Left ventricle myocardium inferior (tissue), 1 donor: ENCODE data around the gene CCDC194. TPM values are rescaled to one million over a fixed set of nuclear protein-coding genes. Genes with fewer than 3 reads are reported as not detected.

ENCODE experiments used
- DNase-seq: peaks from one replicate; pipeline ENCODE4 v3.0.0-alpha.2; 2020
- H3K27ac ChIP-seq: fragments of 200-600 bp; replicated peaks from 2 replicates; pipeline ENCODE4 v1.8.0; 2021
- H3K27me3 ChIP-seq: fragments of 200-600 bp; 2 replicates; pipeline ENCODE4 v1.8.0; 2021; ENCODE audit warnings: low read depth
- H3K36me3 ChIP-seq: fragments of 200-600 bp; 2 replicates; pipeline ENCODE4 v1.8.0; 2021
- H3K4me1 ChIP-seq: fragments of 200-600 bp; 2 replicates; pipeline ENCODE4 v1.8.0; 2021
- H3K4me3 ChIP-seq: fragments of 200-600 bp; 2 replicates; pipeline ENCODE4 v1.8.0; 2021; ENCODE audit warnings: mild to moderate bottlenecking, moderate library complexity
- H3K9me3 ChIP-seq: fragments of 200-600 bp; replicated peaks from 2 replicates; pipeline ENCODE4 v1.8.0; 2021
- CTCF ChIP-seq: fragments of 200-600 bp; IDR thresholded peaks from 2 replicates; pipeline ENCODE4 v1.8.0; 2021; ENCODE audit warnings: antibody characterized with exemption, mild to moderate bottlenecking, borderline replicate concordance
- intact Hi-C: fragments of 100-400 bp; cut with micrococcal nuclease; formaldehyde crosslinking; loops from one replicate; pipeline ENCODE4 v1.11.0; 2022
- long read RNA-seq: library from polyadenylated mRNA; unstranded; transcript quantifications from one replicate; pipeline ENCODE4 v2.0.0, GENCODE V29; 2021
- total RNA-seq: library from RNA; stranded (reverse); fragmentation: NEBNext Ultra II Directional; extraction: Animal tissue kit (Norgen Biotek cat#: 25700); gene quantifications from one replicate; pipeline ENCODE4 v1.2.1, GENCODE V29; 2021
- donor health status: DM: no; HTN: yes; CAD: no; lungs with severe emphysema.

The CCDC194 gene
- not detected for total RNA-seq
- long read RNA-seq, result 0 reads

DNA sequence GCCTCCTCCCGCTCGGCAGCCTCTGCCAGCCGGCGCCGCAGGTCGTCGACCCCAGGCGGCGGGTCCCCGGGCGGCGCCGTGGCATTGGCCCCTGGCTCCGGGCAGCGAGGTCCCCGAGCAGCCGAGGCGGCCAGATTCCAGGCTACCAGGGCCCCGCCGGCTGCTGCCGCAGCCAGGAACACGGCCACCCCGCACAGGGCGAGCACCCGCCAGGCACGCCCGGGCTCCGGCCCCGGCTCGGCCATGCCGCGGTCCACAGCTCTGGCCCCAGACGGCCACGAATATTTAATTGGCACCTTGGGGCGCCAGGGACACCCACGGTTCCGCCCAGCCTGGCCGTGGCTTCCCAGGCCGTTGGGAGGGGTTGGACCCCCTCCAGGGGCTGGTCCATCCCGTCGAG lies at the start of gene CCDC194:
TSS of gene CCDC194 (minus strand) at position 283 of the 400 bp plus-strand sequence. CDS start at position 245, 38 bp downstream.
- Histone ChIP-seq H3K4me1 (peaks cover 33% of the 10 kb centered on the region), H3K27ac (peak within 1 kb of the TSS; percentile 18), H3K27me3 (peaks cover 48% of the 10 kb centered on the region), H3K4me3 (peak within 1 kb of the TSS; percentile 11), H3K9me3 (peaks cover 8% of the 10 kb centered on the region), H3K36me3 (no peaks in the 10 kb centered on the region)
- intact Hi-C loops, result no loop called here
- no peak for TF ChIP-seq CTCF
- DNase-seq, result no peak

- Histone ChIP-seq H3K4me3 (no peak overlapping the region), H3K36me3 (no peaks in the 10 kb centered on the region), H3K27me3 (no peaks in the 10 kb centered on the region), H3K9me3 (peaks cover 4% of the 10 kb centered on the region), H3K4me1 (no peaks in the 10 kb centered on the region), H3K27ac (no peak overlapping the region)
- no peak for DNase-seq
- peak; percentile 51 for TF ChIP-seq CTCF
- intact Hi-C loops, result no loop called here
Observed at GRCh38 chr19:17441241-17442021, 47.4 kb upstream of the CCDC194 start.

DNA sequence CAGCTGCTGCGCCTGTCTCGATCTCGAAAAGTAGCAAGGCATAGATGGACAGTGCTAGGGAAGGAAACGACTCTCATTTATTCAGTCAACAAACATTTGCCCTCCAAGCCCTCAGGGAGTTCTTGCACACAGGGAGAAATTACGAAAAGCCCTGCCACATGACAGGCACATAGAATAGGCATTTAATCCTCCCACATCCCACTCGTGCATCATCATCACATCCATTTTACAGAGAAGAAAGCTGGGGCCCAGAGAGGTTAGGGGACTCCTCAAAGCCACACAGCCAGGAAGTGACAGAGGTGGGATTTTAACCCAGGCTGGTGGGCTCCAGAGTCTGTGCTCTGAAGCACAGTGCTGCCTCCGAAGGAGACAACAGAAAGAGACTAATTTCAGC lies 42.9 kb upstream of the CCDC194 start:
- Histone ChIP-seq H3K36me3 (no peaks in the 10 kb centered on the region), H3K4me1 (no peaks in the 10 kb centered on the region), H3K27ac (no peak overlapping the region), H3K9me3 (peaks cover 8% of the 10 kb centered on the region), H3K27me3 (no peaks in the 10 kb centered on the region), H3K4me3 (no peak overlapping the region)
- no peak for TF ChIP-seq CTCF
- intact Hi-C loops, result no loop called here
- no peak for DNase-seq

- intact Hi-C loops, result no loop called here
- TF ChIP-seq CTCF, result no peak
- peaks cover 5% of the 10 kb centered on the region for H3K9me3 ChIP-seq
- DNase-seq, result no peak
- no peaks in the 10 kb centered on the region for H3K36me3 ChIP-seq
- H3K4me3 ChIP-seq, result no peak overlapping the region
- no peaks in the 10 kb centered on the region for H3K27me3 ChIP-seq
- H3K27ac ChIP-seq, result no peak overlapping the region
- H3K4me1 ChIP-seq, result no peaks in the 10 kb centered on the region
Observed at GRCh38 chr19:17436094-17436873, 42.3 kb upstream of the CCDC194 start.

DNA sequence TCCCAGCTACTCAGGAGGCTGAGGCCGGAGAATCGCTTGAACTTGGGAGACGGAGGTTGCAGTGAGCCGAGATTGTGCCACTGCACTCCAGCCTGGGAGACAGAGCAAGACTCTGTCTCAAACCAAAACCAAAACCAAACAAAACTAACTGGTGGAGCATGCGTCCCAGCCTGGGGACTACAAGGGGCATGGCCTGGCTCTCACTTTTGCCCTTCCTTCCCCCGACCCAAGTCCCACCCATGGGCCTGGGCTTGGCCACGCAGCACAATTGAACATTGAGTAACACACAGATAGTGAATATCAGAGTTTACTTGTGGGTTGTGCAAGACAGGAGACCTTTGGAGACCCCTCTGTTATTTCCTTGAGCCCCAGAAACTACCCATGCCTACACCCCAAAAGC lies 41.2 kb upstream of the CCDC194 start:
- intact Hi-C loops, result no loop called here
- no peak for TF ChIP-seq CTCF

More for the DNA sequence above, 41.2 kb upstream of the CCDC194 start:
- H3K36me3 ChIP-seq, result no peaks in the 10 kb centered on the region
- H3K4me1 ChIP-seq, result no peaks in the 10 kb centered on the region
- no peaks in the 10 kb centered on the region for H3K27me3 ChIP-seq
- H3K27ac ChIP-seq, result no peak overlapping the region
- no peak for DNase-seq
- H3K4me3 ChIP-seq, result no peak overlapping the region
- peaks cover 4% of the 10 kb centered on the region for H3K9me3 ChIP-seq
